ENCODE results near the gene IRAK1.

- TF ChIP-seq TAF1 (IDR thresholded peaks at IDR 0.05; ENCODE audit: borderline replicate concordance, low read depth, low read length) (no peak), POLR2A (IDR thresholded peaks at IDR 0.05; ENCODE audit: low read depth, low read length) (no peak)
These were observed 5.0 kb downstream of the IRAK1 start for GRCh38 chrX:154014429-154015380.
